Measurements from ENCODE around the gene ABT1. TPM values are rescaled to one million over a fixed set of nuclear protein-coding genes. Genes with fewer than 3 reads are reported as not detected.

ABT1 gene
- total RNA-seq, 1 experiment from 2014 or later: 21.8 TPM

DNA sequence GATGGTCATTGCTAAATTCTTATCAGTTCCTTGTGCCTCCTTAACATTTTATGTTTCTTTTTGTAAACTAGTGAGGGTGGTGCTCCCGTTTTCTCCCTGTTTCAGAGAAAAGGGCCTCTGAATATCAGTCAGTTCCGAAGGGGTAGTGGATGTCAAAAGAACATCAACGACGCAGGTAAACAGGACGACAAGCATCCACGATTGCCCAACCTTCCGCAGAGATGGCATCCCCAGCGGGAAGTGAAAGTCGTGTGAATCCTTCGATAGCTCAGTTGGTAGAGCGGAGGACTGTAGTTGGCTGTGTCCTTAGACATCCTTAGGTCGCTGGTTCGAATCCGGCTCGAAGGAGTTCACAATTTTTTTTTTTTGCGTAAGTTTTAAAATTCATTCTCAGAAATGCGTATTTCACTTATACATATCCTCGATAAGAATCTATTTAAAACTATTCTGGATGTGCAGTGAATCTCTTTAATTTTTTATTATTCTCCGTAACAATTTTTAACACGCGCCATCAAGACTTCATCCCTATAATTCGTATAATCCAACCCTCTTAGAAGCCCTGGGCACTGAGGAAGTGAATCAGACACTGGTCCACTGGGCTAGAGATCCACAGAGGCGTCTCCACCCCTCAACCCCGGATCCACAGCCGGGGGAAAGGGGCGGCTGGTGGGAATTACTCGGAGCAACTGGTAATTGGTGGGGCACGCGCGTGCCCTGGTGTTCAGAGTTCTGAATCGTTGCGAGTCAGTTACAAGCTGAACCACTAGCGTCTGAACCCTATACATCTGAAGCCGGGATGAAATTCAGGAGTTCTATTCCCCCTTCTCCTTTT, 27.9 kb upstream of the ABT1 start:
- H3K9me3 ChIP-seq: no peaks in the 10 kb centered on the region
- no peaks in the 10 kb centered on the region for H3K27me3 ChIP-seq
- peak overlapping the region; percentile 61 for H3K4me3 ChIP-seq
- H3K36me3 ChIP-seq: no peaks in the 10 kb centered on the region
- DNase-seq: peak; percentile 69

DNA sequence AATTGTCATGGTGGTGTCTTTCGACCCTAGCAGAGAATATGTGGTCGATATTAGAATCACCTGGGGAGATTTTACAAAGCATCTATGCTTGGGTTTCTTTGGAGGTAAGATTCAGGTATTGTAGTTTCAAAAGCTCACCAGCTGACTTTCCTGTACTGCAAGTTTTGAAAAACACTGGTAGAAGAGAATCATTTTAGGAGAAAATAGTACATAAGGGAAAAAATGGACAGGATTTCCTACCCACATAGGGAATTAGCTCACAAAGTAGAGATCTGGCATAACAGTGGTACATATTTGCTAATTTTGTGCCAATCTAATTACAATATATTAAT, 27.4 kb upstream of the ABT1 start:
- Histone ChIP-seq H3K4me3 (peak overlapping the region; percentile 61), H3K9me3 (no peaks in the 10 kb centered on the region), H3K36me3 (no peaks in the 10 kb centered on the region), H3K27me3 (no peaks in the 10 kb centered on the region)
- DNase-seq: no peak

DNA sequence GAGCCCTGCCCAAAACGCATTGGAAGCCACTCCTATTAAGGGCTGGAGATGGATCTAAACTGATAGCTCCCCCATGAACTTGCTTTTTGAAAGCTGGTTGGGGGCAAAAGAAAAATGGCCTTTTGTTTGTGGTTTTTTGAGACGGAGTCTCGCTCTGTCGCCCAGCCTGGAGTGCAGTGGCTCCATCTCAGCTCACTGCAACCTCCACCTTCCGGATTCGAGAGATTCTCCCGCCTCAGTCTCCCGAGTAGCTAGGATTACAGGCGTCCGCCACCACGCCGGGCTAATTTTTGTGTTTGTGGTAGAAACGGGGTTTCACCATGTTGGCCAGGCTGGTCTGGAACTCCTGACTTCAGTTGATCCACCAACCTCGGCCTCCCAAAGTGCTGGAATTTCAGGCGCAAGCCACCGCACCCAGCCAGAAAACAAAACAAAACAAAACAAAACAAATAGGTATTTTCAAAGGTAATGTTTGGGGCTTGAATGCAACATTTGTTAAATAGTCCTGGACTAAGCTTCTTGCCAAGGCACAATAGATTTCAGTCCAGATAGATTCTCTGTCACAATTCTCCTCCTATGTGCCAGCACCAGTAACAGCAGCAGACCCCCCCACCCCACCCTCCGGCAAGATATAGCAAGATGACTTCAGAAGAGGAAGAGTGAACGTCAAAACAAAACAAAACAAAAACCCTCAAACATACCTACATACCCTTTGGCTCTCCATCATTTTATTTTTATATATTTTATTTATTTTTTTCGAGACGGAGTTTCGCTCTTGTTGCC, 26.5 kb upstream of the ABT1 start:
- H3K4me3 ChIP-seq: no peak overlapping the region
- no peaks in the 10 kb centered on the region for H3K36me3 ChIP-seq
- no peaks in the 10 kb centered on the region for H3K27me3 ChIP-seq
- no peaks in the 10 kb centered on the region for H3K9me3 ChIP-seq
- no peak for DNase-seq

DNA sequence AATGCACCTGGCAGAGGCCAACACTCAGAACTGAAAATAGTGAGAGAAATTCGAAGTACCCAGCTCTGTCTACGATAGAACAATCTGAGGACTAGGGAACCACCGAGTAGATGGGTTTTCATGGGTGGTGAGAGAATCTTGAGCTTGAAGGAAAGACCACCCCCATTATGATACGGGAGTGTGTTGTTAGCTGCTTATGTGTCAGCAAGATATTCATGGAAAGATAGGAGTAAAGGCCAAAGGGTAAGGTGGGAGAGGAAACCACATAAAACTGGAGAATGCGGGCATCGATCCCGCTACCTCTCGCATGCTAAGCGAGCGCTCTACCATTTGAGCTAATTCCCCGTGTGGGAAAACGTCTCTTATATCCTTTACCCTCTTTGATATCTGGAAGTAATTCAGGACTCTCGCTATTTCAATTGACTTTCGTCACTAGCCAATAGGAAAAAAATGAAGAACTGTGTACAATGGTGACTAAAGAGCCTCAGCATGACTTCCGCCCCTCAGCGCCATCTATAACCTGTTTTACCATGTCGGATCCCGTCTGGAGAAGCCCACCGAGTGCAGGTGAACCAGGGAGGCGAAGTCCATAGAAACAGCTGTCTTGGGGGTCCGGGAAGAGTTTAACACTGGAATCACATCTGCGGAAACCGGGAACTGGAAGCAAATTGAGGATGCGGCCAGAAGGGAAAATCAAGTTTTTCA, 25.0 kb upstream of the ABT1 start:
- H3K9me3 ChIP-seq: no peaks in the 10 kb centered on the region

DNA sequence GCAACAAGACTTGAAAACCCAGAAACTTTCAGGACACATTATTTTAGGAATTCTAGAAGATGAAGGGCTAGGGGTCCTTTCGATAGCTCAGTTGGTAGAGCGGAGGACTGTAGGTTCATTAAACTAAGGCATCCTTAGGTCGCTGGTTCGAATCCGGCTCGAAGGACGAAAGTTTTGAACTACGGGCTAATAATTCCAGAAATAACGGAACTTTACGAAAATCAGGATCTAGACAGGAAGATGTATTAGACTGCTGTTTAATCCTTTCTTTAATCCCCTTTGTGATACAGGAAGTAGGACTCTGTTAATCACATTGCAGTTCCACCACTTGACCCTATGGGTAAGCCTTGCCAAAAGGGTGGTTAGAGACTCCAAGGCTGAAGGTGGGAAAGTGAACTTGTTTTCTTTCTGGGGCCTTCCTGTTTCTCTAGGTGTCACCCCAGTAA, 21.2 kb upstream of the ABT1 start:
- Histone ChIP-seq H3K27me3 (no peaks in the 10 kb centered on the region), H3K9me3 (no peaks in the 10 kb centered on the region), H3K36me3 (no peaks in the 10 kb centered on the region), H3K4me3 (no peak overlapping the region)
- DNase-seq: no peak

More for the DNA sequence above, 25.0 kb upstream of the ABT1 start:
- Histone ChIP-seq H3K36me3 (no peaks in the 10 kb centered on the region), H3K4me3 (peak overlapping the region; percentile 68), H3K27me3 (no peaks in the 10 kb centered on the region)
- peak; percentile 58 for DNase-seq

DNA sequence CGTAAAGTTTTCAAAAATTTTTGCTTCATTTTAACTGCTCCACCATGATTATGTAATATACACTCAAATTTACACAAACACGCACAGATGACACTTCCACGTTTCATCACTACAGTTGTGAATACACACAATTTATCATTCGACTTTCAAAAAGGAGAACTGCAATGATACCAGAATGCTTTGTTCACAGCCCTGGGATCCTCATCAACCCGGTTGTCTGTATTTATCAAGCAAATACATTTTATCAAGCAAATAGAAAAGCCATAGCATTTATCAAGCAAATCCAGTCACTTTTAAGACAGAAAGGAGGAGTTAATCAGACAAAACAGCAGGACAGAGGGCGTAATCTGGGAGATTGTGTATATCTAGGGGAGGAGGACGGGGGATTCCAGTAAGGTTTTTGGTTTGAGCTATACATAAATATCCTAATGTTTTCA, 20.3 kb upstream of the ABT1 start:
- no peak for DNase-seq
- Histone ChIP-seq H3K9me3 (no peaks in the 10 kb centered on the region), H3K4me3 (peak overlapping the region; percentile 51), H3K36me3 (no peaks in the 10 kb centered on the region), H3K27me3 (no peaks in the 10 kb centered on the region)

DNA sequence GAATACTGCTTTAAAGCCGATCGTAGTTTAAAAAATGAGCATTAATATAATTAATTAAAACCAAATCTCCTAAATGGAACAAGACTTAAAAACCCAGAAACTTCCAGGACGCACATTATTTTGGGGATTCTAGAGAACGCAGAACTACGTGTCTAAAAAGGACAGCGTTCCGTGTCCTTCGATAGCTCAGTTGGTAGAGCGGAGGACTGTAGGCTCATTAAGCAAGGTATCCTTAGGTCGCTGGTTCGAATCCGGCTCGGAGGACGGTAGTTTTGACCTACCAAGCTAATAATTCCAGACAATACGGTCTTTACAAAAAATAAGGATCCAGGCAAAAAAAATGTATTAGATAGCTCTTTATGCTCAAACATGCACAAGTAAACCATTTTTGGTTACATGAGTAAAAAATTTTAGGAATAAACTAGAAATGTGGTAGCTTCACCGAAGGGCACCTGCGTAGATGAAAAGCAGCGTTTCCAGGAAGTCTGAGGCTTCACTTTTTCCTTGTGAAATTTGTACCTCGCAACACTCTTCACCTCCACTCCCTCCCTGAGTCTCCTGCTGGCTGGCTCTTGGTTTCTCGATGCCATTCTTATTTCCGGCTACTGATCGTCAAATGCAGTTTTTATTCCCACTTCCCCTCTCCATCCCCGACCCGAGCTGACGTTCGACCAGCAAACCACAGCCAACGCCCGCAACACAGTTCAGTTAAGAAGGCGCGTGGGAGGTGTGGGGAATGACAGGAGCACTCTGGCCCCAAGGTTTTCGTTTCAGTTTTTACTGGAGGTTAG, 19.6 kb upstream of the ABT1 start:
- Histone ChIP-seq H3K27me3 (no peaks in the 10 kb centered on the region), H3K36me3 (no peaks in the 10 kb centered on the region), H3K4me3 (peak overlapping the region; percentile 51), H3K9me3 (no peaks in the 10 kb centered on the region)
- peak; percentile 64 for DNase-seq

DNA sequence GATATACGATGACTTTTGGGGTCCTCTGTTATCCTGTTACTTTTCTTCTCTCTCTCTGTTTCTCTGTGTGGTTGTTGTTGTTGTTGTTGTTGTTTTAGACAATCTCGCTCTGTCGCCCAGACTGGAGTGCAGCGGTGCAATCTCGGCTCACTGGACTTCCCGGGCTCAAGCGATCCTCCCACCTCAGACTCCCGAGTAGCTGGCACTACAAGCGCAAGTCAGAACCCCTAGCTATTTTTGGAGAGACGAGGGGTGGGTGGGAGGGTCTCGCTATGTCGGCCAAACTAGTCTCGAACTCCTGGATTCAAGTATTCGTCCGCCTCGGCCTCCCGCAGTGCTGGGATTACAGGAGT, 19.1 kb upstream of the ABT1 start:
- Histone ChIP-seq H3K9me3 (no peaks in the 10 kb centered on the region), H3K36me3 (no peaks in the 10 kb centered on the region), H3K4me3 (peak overlapping the region; percentile 51), H3K27me3 (no peaks in the 10 kb centered on the region)
- DNase-seq: no peak

DNA sequence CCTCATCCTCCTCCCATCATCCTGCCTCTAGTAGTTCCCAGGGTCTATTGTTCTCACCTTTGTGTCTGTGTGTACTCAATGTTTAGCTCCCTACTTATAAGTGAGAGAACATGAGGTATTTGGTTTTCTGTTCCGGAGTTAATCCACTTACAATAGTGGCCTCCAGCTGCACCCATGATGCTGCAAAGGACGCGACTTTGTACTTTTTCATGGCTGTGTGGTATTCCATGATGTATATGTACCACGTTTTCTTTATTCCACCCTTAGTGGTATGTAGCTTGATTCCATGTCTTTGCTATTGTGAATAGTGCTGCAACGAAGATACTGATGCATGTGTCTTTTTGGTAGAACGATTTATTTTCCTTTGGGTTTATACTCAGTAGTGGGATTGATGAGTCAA, 18.5 kb upstream of the ABT1 start:
- H3K9me3 ChIP-seq: no peaks in the 10 kb centered on the region
- H3K4me3 ChIP-seq: no peak overlapping the region
- H3K36me3 ChIP-seq: no peaks in the 10 kb centered on the region
- no peak for DNase-seq
- no peaks in the 10 kb centered on the region for H3K27me3 ChIP-seq

DNA sequence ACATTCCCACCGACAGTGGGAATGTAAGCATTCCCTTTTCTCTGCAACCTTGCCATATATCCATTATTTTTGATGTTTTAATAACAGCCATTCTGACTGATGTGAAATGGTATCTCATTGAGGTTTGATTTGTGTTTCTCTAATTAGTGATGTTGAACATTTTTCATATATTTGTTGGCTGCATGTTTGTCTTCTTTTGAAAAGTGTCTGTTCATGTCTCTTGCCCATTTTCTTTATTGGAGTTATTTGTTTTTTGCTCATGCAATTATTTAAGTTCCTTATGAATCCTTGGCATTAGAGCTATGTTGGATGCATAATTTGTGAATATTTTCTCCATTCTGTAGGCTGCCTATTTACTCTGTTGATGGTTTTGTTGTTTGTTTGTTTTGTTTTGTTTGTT, 18.0 kb upstream of the ABT1 start:
- Histone ChIP-seq H3K4me3 (no peak overlapping the region), H3K36me3 (no peaks in the 10 kb centered on the region), H3K9me3 (no peaks in the 10 kb centered on the region), H3K27me3 (no peaks in the 10 kb centered on the region)
- DNase-seq: no peak

DNA sequence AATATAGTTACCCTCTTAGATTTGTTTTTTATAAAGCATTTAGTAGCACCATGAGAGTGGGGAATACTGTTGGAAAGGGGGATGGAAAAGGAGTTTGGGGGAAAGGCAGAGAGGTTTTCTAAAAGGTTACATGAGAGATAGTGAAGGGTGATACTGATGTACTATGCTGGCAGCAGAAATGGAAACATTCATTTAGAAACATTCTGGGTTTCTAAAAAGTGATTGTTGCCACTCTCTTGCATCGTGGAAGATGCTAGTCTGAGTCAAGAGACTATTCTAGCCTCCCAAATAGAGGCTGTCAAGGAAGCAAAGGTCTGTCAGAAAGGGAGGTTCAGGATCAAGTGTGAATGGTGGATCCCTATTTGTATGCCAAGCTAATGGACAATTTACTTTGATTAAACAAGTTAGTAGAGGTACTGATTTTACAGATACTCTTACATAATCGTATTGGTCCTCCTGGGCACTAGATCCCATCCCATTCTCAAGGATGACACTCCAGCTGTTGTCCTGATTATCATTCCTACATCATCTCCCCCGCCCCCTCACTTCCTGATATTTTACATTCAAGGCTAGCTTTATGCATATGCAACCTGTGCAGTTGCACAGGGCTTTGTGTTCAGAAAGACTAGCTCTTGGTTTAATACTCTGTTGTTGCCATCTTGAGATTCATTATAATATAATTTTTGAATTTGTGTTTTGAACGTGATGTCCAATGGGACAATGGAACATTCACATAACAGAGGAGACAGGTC, 15.4 kb upstream of the ABT1 start:
- no peak for DNase-seq
- H3K4me3 ChIP-seq: no peak overlapping the region
- H3K36me3 ChIP-seq: no peaks in the 10 kb centered on the region
- H3K9me3 ChIP-seq: no peaks in the 10 kb centered on the region
- no peaks in the 10 kb centered on the region; the same call in 1 of the 2 replicates for H3K27me3 ChIP-seq

DNA sequence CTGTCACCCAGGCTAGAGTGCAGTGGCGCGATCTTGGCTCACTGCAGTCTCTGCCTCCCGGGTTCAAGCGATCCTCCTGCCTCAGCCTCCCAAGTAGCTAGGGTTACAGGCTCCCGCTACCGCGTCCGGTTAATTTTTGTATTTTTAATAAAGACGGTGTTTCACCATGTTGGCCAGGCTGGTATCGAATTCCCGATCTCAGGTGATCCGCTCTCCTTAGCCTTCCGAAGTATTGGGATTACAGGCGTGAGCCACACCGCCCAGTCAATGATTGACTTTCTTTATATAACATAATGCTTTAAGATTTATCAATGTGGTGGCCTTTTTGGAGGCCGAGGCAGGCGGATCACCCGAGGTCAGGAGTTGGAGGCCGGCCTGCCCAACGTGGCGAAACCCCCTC, 7.8 kb upstream of the ABT1 start:
- Histone ChIP-seq H3K4me3 (no peak overlapping the region), H3K36me3 (no peaks in the 10 kb centered on the region), H3K27me3 (no peaks in the 10 kb centered on the region; the same call in 1 of the 2 replicates), H3K9me3 (no peaks in the 10 kb centered on the region)
- DNase-seq: no peak

DNA sequence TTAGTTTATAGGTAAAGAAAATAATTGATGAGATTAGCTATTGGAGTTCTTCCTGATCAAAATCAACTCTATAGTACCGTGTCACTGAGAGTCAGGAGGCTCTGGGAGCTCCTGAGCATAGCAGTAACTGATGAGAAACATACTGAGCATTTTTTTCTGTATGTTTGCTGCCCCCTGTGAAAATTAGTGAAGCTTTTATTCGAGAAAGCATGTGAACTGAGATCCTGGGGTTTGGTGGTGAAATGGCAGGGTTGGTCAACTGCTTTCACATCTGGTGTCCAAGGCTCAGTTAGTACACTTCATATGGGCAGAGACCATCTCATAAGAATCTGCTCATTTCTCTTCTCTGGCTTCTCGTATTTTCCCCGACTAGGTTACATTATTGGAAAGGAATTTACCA, 4.1 kb upstream of the ABT1 start:
- no peaks in the 10 kb centered on the region for H3K9me3 ChIP-seq
- H3K4me3 ChIP-seq: no peak overlapping the region
- H3K27me3 ChIP-seq: no peaks in the 10 kb centered on the region
- no peak for DNase-seq
- no peaks in the 10 kb centered on the region for H3K36me3 ChIP-seq

DNA sequence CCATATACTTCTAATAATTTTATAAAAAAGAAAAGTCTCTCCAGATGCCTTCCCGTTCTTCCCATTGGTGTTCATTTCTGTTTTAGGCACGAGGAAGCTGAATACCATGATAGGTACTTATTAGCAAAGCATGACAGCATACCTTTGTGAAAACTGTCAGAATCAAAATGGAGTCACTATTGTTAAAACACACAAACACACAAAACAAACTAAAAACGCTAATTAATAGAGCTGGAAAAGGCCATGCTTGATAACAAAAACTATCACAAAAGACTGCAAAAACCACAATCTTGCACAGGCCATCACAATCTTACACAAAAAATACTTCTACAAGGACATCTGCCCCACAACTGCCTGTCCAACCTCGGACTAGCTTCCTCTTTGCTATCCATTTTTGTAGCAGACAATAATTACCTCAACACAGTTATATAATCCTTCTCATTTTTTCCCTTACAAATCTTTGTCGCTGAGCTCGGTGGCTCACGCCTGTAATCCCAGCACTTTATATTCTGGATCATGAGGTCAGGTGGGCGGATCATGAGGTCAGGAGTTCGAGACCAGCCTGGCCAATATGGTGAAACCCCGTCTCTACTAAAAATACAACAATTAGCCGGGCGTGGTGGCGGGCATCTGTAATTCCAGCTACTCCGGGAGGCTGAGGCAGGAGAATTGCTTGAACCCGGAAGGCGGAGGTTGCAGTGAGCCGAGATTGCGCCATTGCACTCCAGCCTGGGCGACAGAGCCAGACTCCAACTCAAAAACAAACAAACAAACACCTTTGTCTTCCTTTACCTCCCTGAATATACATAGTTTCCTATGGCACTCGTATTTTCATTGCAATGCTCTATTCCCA, 3.2 kb upstream of the ABT1 start:
- DNase-seq: no peak
- Histone ChIP-seq H3K27me3 (no peaks in the 10 kb centered on the region), H3K4me3 (peak overlapping the region; percentile 45), H3K36me3 (no peaks in the 10 kb centered on the region; the same call in 1 of the 2 replicates), H3K9me3 (no peaks in the 10 kb centered on the region)

DNA sequence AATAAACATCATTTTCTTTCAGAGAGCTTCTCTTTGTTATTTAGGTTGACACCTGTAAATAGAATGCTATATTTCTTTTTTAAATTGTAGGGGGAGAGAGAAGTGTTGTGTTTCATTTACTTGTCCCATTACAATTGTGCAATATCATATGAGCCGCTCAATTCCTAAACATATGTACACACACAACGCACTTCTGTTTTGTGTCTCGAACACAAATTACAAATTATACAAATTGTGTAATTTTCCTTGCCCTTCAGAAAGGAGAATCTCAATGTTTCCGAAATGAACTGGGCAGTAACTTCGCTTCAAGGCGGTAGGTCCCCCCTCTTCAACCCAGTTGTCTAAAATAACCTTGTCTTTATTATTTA, 2.6 kb upstream of the ABT1 start:
- Histone ChIP-seq H3K4me3 (peak overlapping the region; percentile 45), H3K9me3 (no peaks in the 10 kb centered on the region), H3K27me3 (no peaks in the 10 kb centered on the region), H3K36me3 (peaks cover under 1% of the 10 kb centered on the region)
- no peak for DNase-seq

Data from MG63 (cell line).